Measurements from ENCODE around the gene TIMM21.
A peak's percentile ranks its signal among the peaks of the same experiment; 100 is the strongest.

Gene TIMM21

DNA sequence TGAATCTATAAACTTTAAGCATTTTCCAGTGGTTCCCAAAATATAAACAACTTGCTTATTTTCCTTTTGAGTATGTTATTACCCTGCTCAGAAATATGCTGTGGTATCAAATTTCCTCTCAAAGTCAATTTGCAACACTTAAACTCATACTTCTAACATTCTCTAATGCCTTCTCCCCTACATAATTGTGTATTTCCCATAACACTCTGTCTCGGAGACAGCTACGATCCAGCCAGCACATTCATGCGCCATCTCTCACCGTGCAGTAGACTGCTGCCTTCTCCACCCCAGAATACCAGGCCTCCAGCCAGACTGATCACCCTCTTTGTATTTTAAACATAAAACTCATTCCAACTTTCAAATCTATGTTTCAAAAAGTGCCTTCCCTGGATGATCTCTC lies 41.8 kb downstream of the TIMM21 start:
- no peaks in the 10 kb centered on the region for H3K79me2 ChIP-seq
- H2AFZ ChIP-seq = no peak overlapping the region
- H3K4me2 ChIP-seq (ENCODE audit: low read length) = no peak overlapping the region
- H3K4me1 ChIP-seq = no peaks in the 10 kb centered on the region
- no peaks in the 10 kb centered on the region for H3K36me3 ChIP-seq (ENCODE audit: control insufficient read depth, insufficient read depth, low read length)
- no peak overlapping the region for H3K4me3 ChIP-seq (ENCODE audit: low read depth, low read length)
- TF ChIP-seq, protein P1, sequence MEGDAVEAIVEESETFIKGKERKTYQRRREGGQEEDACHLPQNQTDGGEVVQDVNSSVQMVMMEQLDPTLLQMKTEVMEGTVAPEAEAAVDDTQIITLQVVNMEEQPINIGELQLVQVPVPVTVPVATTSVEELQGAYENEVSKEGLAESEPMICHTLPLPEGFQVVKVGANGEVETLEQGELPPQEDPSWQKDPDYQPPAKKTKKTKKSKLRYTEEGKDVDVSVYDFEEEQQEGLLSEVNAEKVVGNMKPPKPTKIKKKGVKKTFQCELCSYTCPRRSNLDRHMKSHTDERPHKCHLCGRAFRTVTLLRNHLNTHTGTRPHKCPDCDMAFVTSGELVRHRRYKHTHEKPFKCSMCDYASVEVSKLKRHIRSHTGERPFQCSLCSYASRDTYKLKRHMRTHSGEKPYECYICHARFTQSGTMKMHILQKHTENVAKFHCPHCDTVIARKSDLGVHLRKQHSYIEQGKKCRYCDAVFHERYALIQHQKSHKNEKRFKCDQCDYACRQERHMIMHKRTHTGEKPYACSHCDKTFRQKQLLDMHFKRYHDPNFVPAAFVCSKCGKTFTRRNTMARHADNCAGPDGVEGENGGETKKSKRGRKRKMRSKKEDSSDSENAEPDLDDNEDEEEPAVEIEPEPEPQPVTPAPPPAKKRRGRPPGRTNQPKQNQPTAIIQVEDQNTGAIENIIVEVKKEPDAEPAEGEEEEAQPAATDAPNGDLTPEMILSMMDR (IDR thresholded peaks at IDR 0.05) = no peak
- H3K27ac ChIP-seq = no peak overlapping the region
- H3K27me3 ChIP-seq (ENCODE audit: control insufficient read depth, insufficient read depth, low read length) = no peaks in the 10 kb centered on the region
- no peak overlapping the region for H3K9ac ChIP-seq
- no peaks in the 10 kb centered on the region for H3K9me3 ChIP-seq (ENCODE audit: control insufficient read depth, low read length)

DNA sequence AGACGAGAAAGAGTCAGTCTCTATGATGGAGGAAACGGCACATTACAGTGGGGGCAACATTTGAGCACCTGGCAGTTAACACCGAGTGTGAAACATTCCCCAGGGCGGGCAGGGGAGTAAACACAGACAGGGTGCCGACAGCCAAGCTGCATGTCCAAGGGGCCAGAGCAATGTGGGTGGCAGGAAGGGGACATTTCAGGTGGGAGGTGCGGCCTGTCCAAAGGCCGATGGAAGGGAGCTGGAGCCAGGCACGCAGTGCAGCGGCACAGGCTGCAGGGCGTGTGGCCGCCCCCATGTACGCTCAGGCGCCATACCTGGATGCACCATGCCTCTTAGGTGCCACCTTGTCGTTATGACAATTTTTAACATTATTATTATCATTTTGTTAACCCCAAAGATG lies 43.3 kb downstream of the TIMM21 start:
- H3K4me3 ChIP-seq (ENCODE audit: low read depth, low read length) = no peak overlapping the region
- TF ChIP-seq, protein P1 (IDR thresholded peaks at IDR 0.05) = no peak
- H3K79me2 ChIP-seq = no peaks in the 10 kb centered on the region
- H3K9me3 ChIP-seq (ENCODE audit: control insufficient read depth, low read length) = no peaks in the 10 kb centered on the region
- H3K36me3 ChIP-seq (ENCODE audit: control insufficient read depth, insufficient read depth, low read length) = no peaks in the 10 kb centered on the region
- no peak overlapping the region for H3K27ac ChIP-seq
- no peaks in the 10 kb centered on the region for H3K4me1 ChIP-seq
- no peak overlapping the region for H2AFZ ChIP-seq
- no peak overlapping the region for H3K9ac ChIP-seq
- H3K4me2 ChIP-seq (ENCODE audit: low read length) = no peak overlapping the region
- no peaks in the 10 kb centered on the region for H3K27me3 ChIP-seq (ENCODE audit: control insufficient read depth, insufficient read depth, low read length)

DNA sequence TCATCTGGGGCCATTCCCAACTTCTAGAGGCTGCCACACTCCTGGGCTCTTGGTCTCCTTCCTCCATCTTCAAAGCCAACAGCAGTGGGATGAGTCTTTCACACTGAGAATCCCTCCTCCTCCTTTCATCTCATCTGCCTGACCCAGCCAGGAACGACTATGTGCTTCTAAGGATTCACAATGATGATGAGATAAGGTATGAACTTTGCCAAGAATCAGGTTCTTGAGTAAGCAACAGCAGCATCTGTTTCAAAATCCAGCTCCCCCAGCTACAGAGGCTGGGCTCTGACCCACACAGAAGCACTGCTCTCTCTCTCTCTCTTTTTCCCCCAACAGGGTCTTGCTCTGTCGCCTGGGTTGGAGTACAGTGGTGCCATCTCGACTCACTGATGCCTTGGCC lies 46.4 kb downstream of the TIMM21 start:
- H3K4me3 ChIP-seq (ENCODE audit: low read depth, low read length) = no peak overlapping the region
- H3K27ac ChIP-seq = no peak overlapping the region
- no peaks in the 10 kb centered on the region for H3K9me3 ChIP-seq (ENCODE audit: control insufficient read depth, low read length)
- no peak overlapping the region for H3K9ac ChIP-seq
- no peaks in the 10 kb centered on the region for H3K79me2 ChIP-seq
- H3K4me2 ChIP-seq (ENCODE audit: low read length) = no peak overlapping the region
- H3K36me3 ChIP-seq (ENCODE audit: control insufficient read depth, insufficient read depth, low read length) = no peaks in the 10 kb centered on the region
- no peaks in the 10 kb centered on the region for H3K27me3 ChIP-seq (ENCODE audit: control insufficient read depth, insufficient read depth, low read length)
- TF ChIP-seq, protein P1 (IDR thresholded peaks at IDR 0.05) = no peak
- H2AFZ ChIP-seq = no peak overlapping the region
- H3K4me1 ChIP-seq = no peaks in the 10 kb centered on the region

DNA sequence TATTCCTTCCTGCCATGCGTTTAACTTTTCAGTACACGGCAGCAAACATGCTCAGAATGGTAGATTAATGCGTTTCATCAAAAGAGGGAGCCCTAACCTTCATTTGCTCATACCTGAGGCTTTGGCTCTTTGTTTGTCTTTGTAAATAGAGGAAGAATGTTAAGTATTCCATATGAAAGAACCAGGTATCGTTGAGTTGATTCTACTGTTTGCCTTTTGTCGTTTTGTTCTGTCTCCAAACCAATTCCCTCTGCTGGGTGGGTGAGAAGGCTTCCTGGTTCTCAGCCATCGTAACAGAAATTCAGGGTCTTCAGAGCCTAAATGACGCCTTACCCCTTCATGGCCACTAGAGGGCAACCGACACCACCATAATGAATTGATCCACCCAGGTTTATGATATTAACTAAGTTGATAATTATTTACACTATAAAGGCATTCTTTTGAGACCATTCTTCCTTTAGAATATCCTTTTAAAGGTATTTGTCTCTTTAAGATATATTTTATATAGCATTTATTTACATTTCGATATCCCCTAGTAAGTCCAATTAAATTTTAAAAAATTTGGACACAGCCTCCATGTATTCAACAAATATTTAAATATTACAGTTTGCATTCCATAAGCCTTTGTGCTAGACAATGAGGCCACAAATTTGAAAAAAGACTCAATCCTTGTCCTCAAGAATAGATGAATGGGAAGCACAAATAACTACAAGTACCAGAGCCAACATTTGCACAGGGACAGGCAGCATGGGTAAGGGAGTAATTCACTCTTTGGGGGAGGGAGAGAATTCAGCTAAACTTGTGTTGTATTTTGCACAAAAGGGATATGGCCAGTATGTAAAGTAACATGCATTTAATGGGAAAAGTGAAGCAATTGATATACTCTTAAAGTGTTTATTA lies 48.1 kb downstream of the TIMM21 start:
- no peaks in the 10 kb centered on the region for H3K36me3 ChIP-seq (ENCODE audit: control insufficient read depth, insufficient read depth, low read length)
- H3K79me2 ChIP-seq = no peaks in the 10 kb centered on the region
- peak overlapping the region; percentile 85 for H3K4me2 ChIP-seq (ENCODE audit: low read length)
- TF ChIP-seq, protein P1 (IDR thresholded peaks at IDR 0.05) = peak; percentile 94
- H3K27me3 ChIP-seq (ENCODE audit: control insufficient read depth, insufficient read depth, low read length) = no peaks in the 10 kb centered on the region
- peak overlapping the region; percentile 32 for H3K4me3 ChIP-seq (ENCODE audit: low read depth, low read length)
- H3K9me3 ChIP-seq (ENCODE audit: control insufficient read depth, low read length) = no peaks in the 10 kb centered on the region
- H3K9ac ChIP-seq = no peak overlapping the region
- no peak overlapping the region for H3K27ac ChIP-seq
- no peaks in the 10 kb centered on the region for H3K4me1 ChIP-seq
- peak overlapping the region; percentile 76 for H2AFZ ChIP-seq

Measured in parathyroid adenoma (tissue), 2 donors.